GM18517 (cell line): Measurements from ENCODE around the gene FAM209B.
"Not testable (repeated sequence)": the region's sequence is repeated elsewhere in the genome, so short reads cannot be mapped to it uniquely, and the experiment has no call there.

Experiments
- ATAC-seq: cut with Tn5 transposase; IDR thresholded peaks from one replicate; pipeline ENCODE4 v1.9.1; 2021; ENCODE audit warnings: mild to moderate bottlenecking, moderate library complexity; ENCODE audit not compliant: unreplicated experiment

The FAM209B gene, protein sequence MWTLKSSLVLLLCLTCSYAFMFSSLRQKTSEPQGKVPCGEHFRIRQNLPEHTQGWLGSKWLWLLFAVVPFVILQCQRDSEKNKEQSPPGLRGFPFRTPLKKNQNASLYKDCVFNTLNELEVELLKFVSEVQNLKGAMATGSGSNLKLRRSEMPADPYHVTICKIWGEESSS

DNA sequence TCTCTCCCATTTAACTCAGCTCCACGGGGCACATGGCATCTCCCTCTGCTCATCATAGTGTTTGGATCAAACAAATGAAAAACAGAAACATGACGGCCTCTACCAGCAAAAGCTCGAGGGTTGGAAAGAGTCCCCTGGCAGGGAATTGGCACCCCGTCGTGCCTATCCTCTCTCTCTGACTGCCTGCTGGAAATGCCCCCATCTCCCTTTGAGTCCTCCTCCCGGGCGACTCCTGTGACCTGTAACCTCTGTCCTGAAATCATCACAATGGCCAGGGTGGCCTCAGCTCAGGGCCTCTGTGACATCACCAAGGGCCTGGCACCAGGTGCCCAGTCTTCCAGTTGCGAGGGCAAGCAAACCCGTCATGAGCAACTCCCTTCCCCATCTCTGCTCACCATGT, at the start of gene FAM209B:
Gene FAM209B, plus strand, starts transcription at position 301 of the 400 bp plus-strand sequence. Its CDS starts 96 bp downstream, at position 397.
- not testable (repeated sequence) for ATAC-seq

DNA sequence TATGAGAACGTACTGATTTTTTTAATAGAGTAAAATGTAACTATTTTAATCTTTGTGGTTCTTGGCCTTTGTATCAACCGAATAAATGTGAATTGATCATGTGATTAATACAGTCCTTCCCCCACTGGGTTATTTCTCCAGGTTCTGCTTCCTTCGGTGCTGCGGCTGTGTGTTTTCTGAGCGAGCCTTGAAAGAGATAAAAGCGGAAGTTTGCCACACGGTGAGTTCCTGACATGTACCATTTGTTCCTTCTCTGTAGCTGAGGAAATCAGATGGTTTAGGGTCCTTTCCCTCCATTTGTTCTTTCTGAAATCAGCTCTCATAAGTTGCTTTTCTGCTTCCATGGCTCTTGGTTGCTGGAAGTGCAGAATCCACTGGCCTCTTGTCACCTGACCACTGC, 49.1 kb upstream of the FAM209B start:
- ATAC-seq = no peak

DNA sequence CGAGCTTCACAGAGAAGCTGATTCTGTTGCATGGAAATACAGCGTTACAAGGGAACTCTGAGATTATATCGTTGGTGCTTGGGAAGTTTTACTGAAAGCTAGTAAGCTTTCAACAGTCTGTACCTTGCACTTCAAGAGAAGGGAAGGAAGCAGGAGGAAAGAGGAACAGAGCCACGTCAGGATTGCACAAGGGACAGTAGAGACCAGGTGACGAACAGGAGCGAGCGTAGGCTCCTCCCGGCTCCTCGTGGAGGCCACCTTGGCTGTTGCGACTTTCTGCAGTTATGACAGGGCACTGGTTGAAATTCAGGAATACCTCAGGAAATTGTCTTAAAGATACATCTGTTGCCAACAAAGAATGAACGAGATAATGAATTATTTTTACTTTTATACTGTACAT, 45.8 kb upstream of the FAM209B start:
- ATAC-seq = no peak

DNA sequence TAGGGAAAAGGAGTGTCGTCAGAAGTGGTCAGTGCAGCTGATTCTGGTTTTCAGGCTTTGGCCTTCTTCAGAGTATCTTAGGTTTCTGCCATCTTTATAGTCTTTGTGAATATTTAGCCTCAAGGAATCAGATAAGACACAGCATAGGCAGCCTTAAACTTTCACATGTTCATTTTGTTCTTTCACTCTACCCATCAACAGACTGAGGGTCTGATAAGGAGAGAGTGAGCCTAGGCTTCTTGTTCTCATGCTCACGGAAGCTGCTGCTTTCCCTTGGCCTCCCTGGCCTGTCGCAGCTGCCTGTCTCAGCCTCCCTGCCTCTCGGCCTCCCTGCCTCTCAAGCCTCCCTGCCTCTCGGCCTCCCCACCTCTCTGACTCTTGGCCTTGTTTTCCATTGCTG, 44.5 kb upstream of the FAM209B start:
- no peak for ATAC-seq

DNA sequence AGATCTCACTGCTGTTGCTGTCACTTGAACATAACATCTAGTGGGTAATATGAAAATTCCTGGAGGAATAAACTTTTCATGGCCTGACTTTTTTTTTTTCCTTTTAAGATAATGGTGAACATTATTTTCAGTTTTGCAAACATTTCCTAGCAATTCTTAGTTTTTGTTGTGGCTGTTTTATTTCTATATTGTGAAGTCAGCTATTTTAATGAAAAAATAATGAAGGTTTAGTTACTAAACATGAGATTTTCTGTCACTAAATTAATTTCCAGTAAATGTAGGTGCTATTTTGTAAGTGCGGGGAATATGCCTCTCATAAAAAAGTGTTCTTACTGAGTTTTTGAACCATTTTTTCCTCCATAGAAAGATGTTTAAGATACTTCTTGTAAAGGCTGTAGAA, 31.9 kb upstream of the FAM209B start:
- no peak for ATAC-seq

DNA sequence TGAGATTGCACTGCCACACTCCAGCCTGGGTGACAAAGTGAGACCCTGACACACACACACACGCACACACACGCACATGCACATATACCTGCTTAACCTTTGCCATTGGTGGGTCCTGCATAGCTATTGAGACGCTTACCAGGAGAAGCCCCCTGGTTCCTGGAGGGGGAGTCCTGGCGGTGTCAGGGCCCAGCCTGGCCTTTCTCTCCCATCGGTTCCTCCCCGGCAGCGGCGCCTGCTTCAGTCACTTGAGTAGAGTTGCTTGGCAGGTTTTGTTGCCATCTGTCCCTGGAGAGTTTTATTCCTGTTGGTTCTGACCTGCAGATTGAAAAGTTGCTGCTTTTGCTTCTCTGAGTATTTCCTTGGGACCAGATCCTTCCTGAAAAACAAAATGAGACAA, 29.1 kb upstream of the FAM209B start:
- ATAC-seq = no peak

DNA sequence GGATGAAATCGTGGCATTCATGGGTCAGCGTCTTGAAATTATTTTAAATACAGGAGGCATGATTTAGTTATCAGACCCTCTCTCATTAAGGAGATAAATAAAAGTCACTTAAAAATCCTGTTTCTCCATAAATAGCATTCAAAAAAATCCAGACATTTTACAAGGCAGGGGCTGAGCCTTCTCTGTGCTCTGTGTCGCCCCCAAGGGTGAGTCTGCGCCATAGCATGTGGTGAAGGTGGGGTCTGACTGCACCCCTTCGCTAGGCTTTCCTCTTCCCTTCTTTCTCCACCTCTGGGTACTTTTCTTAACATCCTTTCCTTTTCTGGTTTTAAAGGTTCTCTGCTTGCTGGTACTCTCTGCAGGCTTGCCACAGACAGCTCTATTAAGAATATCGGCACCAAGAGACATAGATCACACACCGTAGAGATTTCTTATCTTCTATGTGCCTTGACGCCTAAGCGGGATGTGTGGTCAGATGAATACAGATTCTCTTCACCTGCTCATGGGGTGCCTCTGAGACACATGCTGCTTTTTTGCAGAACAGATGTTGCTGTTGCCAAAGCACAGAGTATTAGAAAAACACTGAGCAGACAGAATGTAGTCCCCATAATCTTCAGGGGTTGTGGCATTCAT, 28.6 kb upstream of the FAM209B start:
- no peak for ATAC-seq

DNA sequence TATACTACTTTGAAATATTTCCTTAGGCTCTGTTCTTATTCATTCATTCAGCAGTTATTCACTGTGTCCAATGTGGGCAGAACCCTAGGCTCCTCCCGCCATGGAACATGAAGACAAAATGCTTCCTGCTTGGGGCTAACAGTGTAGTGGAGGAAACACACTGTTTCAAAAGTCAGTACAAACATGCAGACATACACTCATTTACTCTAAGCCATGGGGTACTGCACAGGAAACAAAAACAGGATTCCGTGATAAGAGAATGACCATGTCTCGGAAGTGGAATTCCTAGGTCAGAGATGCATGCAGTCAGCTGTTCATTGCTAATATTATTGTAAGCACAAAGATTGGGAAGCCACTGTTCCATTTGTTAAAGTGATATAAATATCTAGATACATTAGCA, 26.9 kb upstream of the FAM209B start:
- no peak for ATAC-seq

DNA sequence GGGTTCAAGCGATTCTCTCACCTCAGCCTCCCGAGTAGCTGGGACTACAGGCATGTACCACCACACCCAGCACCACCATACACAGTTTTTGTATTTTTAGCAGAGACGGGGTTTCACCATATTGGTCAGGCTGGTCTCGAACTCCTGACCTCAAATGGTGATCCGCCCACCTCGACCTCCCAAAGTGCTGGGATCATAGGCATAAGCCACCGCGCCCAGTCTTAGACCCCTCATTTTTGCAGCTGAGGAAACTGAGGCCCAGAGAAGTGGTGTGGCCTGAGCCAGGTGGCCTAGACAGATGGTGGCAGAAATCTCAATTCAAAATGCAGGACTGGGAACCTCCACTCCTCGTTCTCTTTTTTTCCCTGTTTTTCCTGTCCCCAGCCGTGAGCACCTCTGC, 21.1 kb upstream of the FAM209B start:
- ATAC-seq = no peak

DNA sequence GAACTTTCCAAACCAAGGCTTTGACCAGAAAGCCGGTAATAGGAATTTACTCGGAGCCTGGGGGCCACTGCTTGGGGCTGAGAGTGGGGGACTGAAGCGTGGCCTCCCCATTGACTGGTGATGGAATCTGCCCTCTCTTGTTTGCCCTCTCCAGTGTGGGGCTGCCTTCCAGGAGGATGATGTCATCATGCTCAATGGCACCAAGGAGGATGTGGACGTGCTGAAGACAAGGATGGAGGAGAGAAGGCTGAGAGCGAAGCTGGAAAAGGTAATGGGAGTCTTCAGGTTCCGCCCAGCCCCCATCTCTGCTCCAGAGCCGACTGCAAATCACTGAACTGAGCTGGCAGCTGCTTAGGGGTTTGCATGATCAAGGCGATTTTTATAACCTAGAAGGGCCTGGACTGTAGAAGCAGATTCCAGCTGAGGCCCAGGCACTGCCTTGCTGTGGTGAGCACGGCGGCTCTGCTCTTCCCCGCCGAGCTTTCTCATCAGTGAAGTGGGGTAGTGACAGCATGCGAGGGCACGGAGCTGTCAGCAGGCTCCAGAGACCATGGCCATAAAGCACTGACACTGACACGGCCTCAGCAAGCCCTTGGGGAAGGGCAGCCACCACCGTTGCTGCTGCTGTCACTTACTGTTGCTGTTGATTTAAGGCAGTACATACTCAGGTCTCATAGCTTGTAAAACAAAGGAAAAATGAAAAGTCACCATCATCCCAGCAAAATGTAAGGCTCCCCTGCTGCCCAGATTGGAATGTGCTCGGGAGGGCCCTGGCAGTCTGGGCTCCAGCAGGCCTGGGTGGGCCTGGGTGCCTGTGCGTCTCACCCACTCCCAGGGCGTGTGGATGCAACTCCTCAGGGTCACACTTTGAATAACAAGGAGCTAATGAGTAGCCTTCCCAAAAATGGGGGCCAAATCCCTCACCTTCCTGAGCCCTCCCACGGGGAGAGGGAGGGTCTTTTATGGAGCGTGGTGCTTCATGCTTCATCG, 19.6 kb upstream of the FAM209B start:
- no peak for ATAC-seq

DNA sequence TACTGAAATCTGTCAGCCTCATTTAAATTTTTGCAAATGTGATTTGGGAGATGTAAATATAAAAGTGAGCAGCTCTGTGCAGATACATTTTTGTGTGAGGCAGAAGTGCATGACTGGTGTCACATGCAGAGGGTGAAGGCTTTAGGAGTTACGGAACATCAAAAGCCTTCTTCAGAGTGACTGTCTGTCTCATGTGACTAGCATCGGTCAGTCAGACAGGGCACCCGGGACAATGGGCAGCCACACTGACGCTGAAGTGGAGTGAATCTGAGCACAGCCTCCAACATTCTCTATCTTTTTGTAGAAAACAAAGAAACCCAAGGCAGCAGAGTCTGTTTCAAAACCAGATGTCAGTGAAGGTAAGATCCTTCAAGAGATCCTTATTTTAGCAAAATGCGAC, 16.4 kb upstream of the FAM209B start:
- ATAC-seq = no peak

DNA sequence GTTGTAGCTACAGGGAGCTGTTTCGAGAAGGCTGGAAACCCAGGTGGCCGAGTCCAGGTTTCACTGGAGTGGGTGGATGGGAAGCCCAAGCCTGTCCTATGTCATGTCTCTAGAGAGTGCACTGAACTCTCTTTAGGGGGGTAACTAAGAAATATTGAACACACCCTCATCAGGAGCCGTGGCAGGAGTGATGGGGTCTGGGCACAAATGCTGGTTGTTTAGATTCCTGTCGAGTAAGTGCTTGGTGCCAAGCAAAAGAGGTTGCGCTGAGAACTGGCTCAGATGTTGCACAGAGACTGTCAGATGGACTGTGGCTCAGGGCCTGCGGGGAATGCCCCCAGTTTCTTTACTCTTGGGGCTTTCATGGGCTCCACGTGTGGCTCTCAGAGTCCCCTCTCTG, 15.8 kb upstream of the FAM209B start:
- ATAC-seq = no peak

DNA sequence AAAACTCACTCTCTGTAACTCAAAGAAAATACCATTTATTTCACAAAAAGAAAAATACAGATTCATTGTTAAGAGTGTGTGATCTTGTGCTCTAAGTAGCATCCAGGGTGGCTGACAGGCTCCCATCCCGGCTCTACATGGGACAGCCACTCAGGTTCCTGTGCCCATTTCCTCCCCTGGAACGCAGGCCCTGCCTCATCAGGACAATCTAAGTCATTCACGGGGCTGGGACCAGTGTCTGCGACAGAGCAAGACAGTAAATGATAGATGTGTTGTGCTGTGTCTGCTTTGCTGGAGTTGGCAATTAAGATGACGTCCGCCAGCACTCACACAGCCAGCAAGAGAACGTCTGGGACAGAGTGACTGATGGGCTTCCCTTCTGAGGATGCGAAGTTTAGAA, 15.4 kb upstream of the FAM209B start:
- ATAC-seq = no peak

DNA sequence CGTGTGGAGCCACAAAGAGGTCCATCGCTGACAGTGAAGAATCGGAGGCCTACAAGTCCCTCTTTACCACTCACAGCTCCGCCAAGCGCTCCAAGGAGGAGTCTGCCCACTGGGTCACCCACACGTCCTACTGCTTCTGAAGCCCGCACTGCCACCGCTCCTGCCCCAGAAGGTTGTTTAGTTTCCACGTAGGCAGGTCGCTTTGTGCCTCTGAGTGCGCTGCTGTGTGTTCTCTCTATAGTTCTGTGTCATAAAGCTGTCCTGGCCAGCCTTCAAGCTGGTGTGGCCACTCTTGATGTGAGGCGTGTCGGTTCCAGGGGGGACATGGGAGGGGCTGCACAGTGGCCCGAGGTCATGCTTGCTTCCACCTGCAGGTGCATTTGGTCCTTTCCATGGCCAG, 14.9 kb upstream of the FAM209B start:
- no peak for ATAC-seq

DNA sequence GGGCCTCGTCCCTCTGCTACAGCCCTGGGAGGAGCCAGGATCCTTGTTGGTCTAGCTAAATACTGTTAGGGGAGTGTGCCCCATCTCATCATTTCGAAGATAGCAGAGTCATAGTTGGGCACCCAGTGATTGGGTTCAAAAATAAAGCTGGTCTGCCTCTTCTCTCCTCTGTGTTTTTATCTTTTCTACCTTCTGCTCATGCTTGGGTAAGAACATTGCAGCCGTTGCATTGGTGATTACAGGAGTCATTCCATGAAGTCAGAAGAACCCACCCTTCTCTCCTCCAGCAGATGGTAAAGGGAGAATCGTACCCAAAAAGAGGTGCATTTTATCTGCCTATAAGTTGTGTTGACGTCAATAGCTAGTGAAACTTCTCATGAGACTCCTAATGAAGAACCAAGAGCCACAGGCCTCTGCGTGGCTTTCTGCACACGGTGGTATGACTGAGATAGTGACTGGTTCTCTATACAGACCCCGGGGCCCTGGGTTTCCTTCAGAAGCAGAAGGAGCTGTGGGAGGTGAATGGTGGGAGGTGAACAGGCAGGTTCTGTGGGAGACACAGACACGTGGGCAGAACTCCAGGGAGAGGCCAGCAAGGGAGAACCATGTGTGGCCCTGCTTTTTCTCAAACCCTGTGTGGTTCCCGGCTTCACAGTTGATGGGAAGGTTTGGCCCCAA, 14.2 kb upstream of the FAM209B start:
- ATAC-seq = no peak

DNA sequence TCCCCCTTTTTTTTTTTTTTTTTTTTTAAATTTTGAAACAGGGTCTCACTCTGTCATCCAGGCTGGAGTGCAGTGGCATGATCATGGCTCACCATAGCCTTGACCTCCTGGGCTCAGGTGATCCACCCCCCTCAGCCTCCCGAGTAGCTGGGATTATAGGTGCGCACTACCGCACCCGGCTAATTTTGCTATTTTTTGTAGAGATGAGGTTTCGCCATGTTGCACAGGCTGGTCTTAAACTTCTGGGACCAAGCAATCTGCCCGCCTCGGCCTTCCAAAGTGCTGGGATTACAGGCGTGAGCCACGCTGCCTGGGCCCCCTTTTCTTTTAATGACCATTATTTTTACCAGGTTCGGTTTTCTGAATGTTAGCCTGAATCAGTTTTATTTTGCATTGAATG, 13.5 kb upstream of the FAM209B start:
- no peak for ATAC-seq

DNA sequence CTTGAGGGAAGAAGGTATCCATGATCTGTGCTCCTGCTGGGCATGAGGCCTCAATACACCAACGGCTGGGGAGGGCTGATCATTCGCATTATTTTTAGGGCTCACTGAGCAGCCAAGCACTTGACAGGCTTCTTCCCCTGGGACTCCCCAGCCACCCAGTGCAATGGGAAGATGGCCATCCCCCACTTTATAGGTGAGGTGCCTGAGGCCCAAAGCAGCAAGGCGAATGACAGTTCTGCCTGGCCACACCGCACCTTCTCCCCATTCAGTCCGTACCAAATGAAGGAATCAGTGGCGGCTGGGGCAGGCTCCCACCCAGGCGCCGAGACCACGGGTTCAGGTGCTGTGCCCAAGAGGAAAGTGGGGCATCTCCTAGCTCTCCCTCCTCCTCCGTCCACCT, 12.9 kb upstream of the FAM209B start:
- no peak for ATAC-seq

DNA sequence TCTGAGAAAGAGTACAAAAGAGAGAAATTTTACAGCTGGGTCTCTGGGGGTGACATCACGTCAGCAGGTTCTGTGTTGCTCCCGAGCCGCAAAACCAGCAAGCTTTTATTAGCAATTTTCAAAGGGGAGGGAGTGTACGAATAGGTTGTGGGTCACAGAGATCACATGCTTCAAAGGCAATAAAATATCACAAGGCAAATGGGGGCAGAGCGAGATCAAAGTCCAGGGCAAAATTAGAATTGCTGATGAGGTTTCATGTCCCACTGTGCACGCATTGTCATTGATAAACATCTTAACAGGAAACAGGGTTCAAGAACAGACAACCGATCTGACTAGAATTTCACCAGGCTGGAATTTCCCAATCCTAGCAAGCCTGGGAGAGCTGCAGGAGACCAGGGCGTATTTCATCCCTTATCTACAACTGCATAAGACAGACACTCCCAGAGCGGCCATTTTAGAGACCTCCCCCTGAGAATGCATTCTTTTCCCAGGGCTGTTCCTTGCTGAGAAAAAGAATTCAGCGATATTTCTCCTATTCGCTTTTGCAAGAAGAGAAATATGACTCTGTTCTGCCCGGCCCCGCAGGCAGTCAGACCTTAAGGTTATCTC, 12.2 kb upstream of the FAM209B start:
- ATAC-seq = not testable (repeated sequence)

DNA sequence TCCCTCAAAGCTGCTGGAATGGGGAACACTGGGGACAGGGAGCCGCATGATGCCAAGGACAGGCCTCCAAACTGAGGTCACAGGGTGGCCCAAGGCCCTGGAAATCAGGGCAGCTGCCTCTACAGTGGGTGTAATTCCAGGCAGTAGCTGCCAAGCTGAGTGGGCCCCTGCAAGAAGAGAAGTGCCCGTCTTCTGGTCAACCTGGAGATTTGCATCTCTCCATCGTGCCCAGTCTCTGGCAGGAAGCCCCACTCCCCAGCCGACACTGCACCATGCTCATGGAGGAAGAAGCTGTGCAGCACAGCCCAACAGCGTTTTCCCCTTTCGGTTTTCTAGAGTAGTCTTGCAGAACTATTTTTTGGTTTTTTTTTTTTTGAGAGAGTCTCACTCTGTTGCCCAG, 10.7 kb upstream of the FAM209B start:
- ATAC-seq = no peak

DNA sequence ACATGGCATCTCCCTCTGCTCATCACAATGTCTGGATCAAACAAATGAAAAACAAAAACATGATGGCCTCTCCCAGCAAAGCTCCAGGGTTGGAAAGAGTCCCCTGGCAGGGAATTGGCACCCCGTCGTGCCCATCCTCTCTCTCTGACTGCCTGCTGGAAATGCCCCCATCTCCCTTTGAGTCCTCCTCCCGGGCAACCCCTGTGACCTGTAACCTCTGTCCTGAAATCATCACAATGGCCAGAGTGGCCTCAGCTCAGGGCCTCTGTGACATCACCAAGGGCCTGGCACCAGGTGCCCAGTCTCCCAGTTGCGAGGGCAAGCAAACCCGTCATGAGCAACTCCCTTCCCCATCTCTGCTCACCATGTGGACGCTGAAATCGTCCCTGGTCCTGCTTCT, 8.6 kb upstream of the FAM209B start, which contains the start of gene FAM209A:
Gene FAM209A, plus strand, starts transcription at position 301 of the 400 bp plus-strand sequence. Its CDS starts 65 bp downstream, at position 366.
- not testable (repeated sequence) for ATAC-seq

DNA sequence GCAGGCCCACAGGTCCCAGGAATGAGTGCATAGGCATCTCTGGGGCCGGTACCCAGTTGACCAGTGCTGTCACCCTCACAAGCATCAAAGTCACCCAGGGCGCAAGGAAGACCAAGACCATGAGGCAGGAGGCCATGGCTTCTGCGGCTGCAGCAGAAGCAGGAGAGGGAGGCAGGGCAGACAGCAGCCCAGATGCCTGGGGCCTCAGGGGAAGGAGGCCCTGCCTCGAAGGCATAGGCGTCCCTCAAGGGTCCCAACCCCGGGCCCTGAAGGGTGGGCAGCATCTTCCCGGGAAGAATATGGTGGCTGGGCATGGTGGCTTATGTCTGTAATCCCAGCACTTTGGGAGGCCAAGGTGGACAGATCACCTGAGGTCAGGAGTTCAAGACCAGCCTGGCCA, 5.5 kb upstream of the FAM209B start:
- ATAC-seq = no peak
